GM12875 (cell line): ENCODE results near the gene PDGFA.

Experiments used
- H3K4me3 ChIP-seq: one replicate; pipeline ENCODE4 v1.5.1; 2011; ENCODE audit warnings: low read depth, low read length, control low read depth
- TF ChIP-seq, protein P1 (sequence below): IDR thresholded peaks from 2 replicates; pipeline ENCODE4 v1.5.1; 2011; ENCODE audit warnings: low read depth, mild to moderate bottlenecking, control low read depth, inconsistent platforms, low read length, moderate library complexity, borderline replicate concordance; ENCODE audit not compliant: insufficient read depth

PDGFA gene

DNA sequence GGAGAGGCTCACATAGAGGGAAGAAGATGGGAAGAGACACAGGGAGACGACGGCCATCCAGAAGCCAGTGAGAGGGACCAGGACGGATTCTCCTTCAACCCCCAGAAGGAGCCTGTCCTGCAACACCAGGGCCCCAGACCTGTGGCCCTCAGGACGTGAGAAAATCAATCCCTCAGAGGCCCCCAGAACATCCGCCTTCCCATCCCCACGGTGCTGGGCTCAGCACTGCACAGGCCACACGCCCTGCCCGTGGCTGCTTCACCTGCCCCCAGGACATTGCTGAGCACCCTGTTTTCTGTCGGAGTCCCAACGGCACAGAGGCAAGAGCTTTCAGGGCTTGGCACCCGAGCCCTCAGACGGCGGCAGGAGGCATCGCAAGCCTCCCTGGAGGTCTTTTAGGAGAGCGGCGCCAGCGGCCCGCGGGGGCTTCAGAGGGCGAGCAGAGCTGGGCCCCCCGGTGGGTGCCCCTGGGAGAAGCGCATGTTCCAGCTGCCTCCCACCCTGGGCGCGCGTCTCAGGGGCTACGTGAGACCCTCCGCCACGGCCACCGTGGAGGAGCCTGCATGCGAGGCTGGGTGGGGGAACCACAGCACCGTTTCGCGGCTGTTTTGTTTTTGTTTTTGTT is 42.8 kb downstream of the PDGFA start:
- no peak overlapping the region for H3K4me3 ChIP-seq
- TF ChIP-seq, protein P1, sequence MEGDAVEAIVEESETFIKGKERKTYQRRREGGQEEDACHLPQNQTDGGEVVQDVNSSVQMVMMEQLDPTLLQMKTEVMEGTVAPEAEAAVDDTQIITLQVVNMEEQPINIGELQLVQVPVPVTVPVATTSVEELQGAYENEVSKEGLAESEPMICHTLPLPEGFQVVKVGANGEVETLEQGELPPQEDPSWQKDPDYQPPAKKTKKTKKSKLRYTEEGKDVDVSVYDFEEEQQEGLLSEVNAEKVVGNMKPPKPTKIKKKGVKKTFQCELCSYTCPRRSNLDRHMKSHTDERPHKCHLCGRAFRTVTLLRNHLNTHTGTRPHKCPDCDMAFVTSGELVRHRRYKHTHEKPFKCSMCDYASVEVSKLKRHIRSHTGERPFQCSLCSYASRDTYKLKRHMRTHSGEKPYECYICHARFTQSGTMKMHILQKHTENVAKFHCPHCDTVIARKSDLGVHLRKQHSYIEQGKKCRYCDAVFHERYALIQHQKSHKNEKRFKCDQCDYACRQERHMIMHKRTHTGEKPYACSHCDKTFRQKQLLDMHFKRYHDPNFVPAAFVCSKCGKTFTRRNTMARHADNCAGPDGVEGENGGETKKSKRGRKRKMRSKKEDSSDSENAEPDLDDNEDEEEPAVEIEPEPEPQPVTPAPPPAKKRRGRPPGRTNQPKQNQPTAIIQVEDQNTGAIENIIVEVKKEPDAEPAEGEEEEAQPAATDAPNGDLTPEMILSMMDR: no peak

DNA sequence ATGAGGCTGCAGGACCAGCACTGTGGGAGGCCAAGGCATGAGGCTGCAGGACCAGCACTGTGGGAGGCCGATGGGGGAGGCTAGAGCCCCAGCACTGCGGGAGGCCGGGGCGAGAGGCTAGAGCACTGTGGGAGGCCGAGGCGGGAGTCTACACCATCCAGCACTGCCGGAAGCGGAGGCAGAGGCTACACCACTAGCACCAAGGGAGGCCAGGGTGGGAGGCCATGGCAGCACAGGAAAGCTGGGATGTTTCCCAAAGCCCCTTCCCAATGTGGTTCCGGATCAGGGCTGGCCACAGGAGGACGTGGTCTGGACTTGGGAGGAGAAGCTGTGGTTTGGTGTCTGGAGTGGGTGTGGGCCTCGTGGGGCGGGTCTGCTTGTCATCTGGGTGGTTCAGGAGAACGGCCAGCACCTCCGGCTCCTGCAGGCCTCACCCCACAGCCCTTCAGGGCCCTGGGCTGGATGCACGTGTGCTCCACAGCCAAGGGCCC is 43.6 kb downstream of the PDGFA start:
- TF ChIP-seq, protein P1: no peak
- H3K4me3 ChIP-seq: no peak overlapping the region

DNA sequence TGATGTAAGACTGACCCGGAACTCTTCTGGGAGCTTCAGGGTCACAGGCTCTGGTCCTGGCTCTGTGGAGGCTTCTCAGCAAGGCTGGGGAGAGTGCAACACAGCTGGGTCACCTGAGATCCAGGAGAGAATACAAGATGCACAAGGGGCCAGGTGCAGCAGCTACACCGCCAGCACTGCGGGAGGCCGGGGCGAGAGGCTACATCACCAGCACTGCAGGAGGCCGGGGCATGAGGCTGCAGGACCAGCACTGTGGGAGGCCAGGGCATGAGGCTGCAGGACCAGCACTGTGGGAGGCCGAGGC is 44.3 kb downstream of the PDGFA start:
- TF ChIP-seq, protein P1: no peak
- no peak overlapping the region for H3K4me3 ChIP-seq

DNA sequence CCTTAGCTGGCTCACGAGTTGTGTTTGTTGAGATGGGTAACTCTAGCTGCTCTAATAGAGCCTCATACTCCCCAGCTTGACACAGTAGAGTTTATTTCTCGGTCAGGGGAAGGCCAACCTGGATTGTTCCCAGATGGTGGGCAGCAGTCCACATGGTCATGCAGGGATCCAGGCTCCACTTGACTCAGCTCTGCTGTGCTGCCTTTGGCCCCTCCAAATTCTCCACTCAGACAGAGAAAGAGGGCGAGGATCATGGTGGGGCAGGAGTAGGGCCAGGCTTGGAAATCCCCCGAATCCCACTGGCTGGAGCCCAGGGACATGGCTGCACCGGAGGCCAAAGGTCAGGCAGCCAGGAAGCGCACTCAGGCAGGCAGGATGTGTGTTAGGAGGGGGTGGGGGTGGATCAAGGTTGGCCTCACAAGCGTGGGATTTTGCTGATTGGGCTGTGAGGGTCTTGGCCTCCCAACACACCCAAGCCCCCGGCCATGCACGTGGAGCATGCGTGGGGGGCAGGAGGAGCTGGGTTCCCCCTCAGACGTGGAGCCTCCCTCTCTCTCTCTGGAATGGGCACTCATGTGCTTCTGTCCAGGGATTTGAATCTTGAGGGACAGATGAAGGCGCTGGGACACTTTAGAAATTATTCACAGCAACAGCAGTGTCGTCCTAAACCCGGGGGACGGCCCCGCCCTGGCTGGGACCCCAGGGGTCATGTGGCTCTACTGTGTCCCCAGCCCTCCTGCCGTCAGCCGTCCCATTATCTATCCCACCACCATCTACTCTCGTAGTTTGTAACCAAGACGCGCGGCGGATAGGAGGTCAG is 44.8 kb downstream of the PDGFA start:
- H3K4me3 ChIP-seq: no peak overlapping the region
- TF ChIP-seq, protein P1: no peak

DNA sequence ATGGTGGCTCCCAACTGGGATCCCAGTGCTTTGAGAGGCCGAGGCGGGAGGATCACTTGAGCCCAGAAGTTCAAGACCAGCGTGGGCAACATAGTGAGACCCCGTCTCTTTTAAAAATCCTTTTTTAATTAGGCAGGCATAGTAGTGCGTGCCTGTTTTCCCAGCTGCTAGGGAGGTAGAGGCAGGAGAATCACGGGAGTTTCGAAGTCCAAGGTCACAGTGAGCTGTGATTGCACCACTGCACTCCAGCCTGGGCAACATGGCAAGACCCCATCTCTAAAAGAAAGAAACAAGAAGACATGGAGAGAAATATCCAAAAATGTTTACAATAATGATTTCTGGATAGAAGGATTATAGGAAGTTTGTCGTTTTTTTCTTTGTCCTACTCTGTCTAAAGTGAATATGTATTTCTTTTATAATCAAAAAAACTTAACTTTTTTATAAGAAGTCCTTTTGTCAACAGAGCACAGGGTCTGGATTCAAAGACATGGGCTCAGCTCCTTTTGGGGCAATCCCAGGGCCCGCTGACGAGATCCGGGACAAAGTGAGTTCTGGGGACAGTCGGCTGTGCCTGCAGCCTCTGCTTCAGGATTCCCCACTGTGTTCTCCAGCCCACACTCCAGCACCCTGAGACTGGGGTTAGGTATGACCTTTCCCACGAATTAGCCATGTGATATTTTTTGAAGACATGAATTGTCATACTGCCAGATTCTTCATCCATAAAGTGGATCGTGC is 45.6 kb downstream of the PDGFA start:
- no peak overlapping the region for H3K4me3 ChIP-seq

DNA sequence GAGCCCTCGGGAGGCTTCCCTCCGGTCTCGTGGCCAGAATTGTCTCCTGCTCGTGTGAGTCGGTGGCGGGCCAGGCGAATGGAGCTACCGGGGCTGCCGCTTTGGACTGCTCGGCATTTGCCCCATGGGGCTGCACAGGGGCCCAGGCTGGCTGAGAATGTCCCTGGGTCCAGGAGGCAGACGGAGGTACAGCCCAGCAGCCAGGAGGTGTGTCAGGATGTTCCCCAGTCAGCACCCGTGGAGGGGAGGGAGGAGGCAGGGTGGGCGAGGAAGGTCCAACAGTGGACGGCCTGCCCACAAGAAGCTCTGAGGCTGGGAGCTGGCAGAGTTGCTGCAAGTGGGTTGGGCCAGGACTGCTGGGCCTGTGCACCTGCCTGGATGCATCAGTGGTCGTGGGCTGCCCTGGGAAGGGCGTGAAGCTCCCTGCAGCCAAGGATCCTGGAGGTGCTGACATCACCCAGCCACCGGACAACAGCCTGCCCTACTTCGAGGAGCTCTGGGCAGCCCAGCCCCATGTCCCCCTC is 46.4 kb downstream of the PDGFA start:
- TF ChIP-seq, protein P1: no peak
- H3K4me3 ChIP-seq: no peak overlapping the region

More for the DNA sequence above, 45.6 kb downstream of the PDGFA start:
- TF ChIP-seq, protein P1: no peak
